Stimulated activated CD4-positive, alpha-beta T cell treated with anti-CD3 and anti-CD28 coated beads, TNF-alpha, amount 100 ng/mL, for 48 hours (primary cell): Measurements from ENCODE around the gene KCNH8.

Experiments used
- DNase-seq, 3 donors: peaks; one replicate each; pipeline ENCODE4 v3.0.0-alpha.2; 2020; ENCODE audit warnings: low read depth in 3 of 3

The KCNH8 gene

GRCh38 chr3:19364148-19364547 lies 215.8 kb downstream of the KCNH8 start:
- no peak for DNase-seq

GRCh38 chr3:19365471-19365870 lies 217.2 kb downstream of the KCNH8 start:
- no peak for DNase-seq

- DNase-seq = no peak
Observed at GRCh38 chr3:19384868-19385267, 236.6 kb downstream of the KCNH8 start.

GRCh38 chr3:19392150-19392549 lies 243.8 kb downstream of the KCNH8 start:
- no peak for DNase-seq

- no peak for DNase-seq
Observed at GRCh38 chr3:19394946-19395345, 246.6 kb downstream of the KCNH8 start.

GRCh38 chr3:19396726-19397125 lies 248.4 kb downstream of the KCNH8 start:
- no peak for DNase-seq

- no peak for DNase-seq
Observed at GRCh38 chr3:19399356-19399755, 251.0 kb downstream of the KCNH8 start.

- no peak for DNase-seq
Observed at GRCh38 chr3:19399836-19400235, 251.5 kb downstream of the KCNH8 start.

GRCh38 chr3:19420159-19420558 lies 271.8 kb downstream of the KCNH8 start:
- DNase-seq = no peak

GRCh38 chr3:19425825-19426224 lies 277.5 kb downstream of the KCNH8 start:
- DNase-seq = no peak

- DNase-seq = no peak
Observed at GRCh38 chr3:19427422-19428149, 279.3 kb downstream of the KCNH8 start.

GRCh38 chr3:19428729-19429128 lies 280.4 kb downstream of the KCNH8 start:
- DNase-seq = no peak

- no peak for DNase-seq
Observed at GRCh38 chr3:19432669-19433068, 284.4 kb downstream of the KCNH8 start.

- no peak for DNase-seq
Observed at GRCh38 chr3:19436746-19437145, 288.4 kb downstream of the KCNH8 start.

- no peak for DNase-seq
Observed at GRCh38 chr3:19439944-19440343, 291.6 kb downstream of the KCNH8 start.

- no peak for DNase-seq
Observed at GRCh38 chr3:19446138-19446537, 297.8 kb downstream of the KCNH8 start.

- DNase-seq = no peak
Observed at GRCh38 chr3:19446687-19447086, 298.4 kb downstream of the KCNH8 start.

GRCh38 chr3:19455546-19455945 lies 307.2 kb downstream of the KCNH8 start:
- no peak for DNase-seq

- DNase-seq = no peak
Observed at GRCh38 chr3:19456738-19457137, 308.4 kb downstream of the KCNH8 start.

- DNase-seq = no peak
Observed at GRCh38 chr3:19457449-19457848, 309.1 kb downstream of the KCNH8 start.

- DNase-seq = no peak
Observed at GRCh38 chr3:19467761-19468160, 319.5 kb downstream of the KCNH8 start.

GRCh38 chr3:19471138-19471537 lies 322.8 kb downstream of the KCNH8 start:
- no peak for DNase-seq

- DNase-seq = no peak
Observed at GRCh38 chr3:19473971-19474580, 325.8 kb downstream of the KCNH8 start.

GRCh38 chr3:19476281-19476680 lies 328.0 kb downstream of the KCNH8 start:
- DNase-seq = no peak
